HEK293 (cell line): ENCODE results near the gene SLC38A10.

Experiments
- CTCF ChIA-PET: fragments of 350-600 bp; formaldehyde crosslinking; extraction: SDS; loops from one replicate; lab custom pipeline; 2021; ENCODE audit warnings: antibody characterized with exemption; lab: Yijun Ruan, JAX
- POLR2A ChIA-PET: fragments of 300-600 bp; formaldehyde crosslinking; extraction: SDS; loops from one replicate; lab custom pipeline; 2020; ENCODE audit warnings: antibody characterized with exemption, inconsistent platforms; lab: Yijun Ruan, JAX
- H3K27ac ChIP-seq: fragments of 200-500 bp; sonication (Bioruptor generic); 2 replicates; pipeline ENCODE4 v1.5.1; 2014; ENCODE audit warnings: low read depth, low read length, control low read depth, inconsistent platforms; ENCODE audit errors: extremely low read depth
- H3K36me3 ChIP-seq, 2 experiments: fragments of 200-500 bp in 1 of 2; sonication (Bioruptor generic) in 1 of 2; 1 replicate in 1 of 2; 2 replicates in 1 of 2; pipeline ENCODE4 v1.5.1; 2014 to 2017; ENCODE audit warnings: inconsistent platforms in 2 of 2, low read length in 2 of 2; ENCODE audit not compliant: control insufficient read depth in 2 of 2, insufficient read depth in 1 of 2
- H3K4me1 ChIP-seq: fragments of 200-500 bp; sonication (Bioruptor generic); 2 replicates; pipeline ENCODE4 v1.5.1; 2014; ENCODE audit warnings: mild to moderate bottlenecking, low read length, inconsistent platforms; ENCODE audit not compliant: control insufficient read depth, insufficient read depth
- H3K4me3 ChIP-seq: 2 replicates; pipeline ENCODE4 v1.5.1; 2011; ENCODE audit warnings: low read depth, mild to moderate bottlenecking, control low read depth, low read length, moderate library complexity
- H3K9me3 ChIP-seq: fragments of 200-500 bp; sonication (Bioruptor generic); 2 replicates; pipeline ENCODE4 v1.5.1; 2014; ENCODE audit warnings: low read depth, low read length, inconsistent platforms; ENCODE audit not compliant: control insufficient read depth, insufficient read depth
- GLI4 ChIP-seq: fragments of 450-650 bp; formaldehyde crosslinking; IDR thresholded peaks from 2 replicates; pipeline ENCODE4 v1.5.1; 2016; ENCODE audit warnings: missing biosample characterization, missing genetic modification characterization
- PRDM1 ChIP-seq: fragments of 450-650 bp; formaldehyde crosslinking; IDR thresholded peaks from 2 replicates; pipeline ENCODE4; 2016; ENCODE audit warnings: missing biosample characterization, missing genetic modification characterization
- SP2 ChIP-seq: fragments of 450-650 bp; formaldehyde crosslinking; IDR thresholded peaks from 2 replicates; pipeline ENCODE4 v1.5.1; 2016; ENCODE audit warnings: missing biosample characterization, missing genetic modification characterization
- TRIM28 ChIP-seq: IDR thresholded peaks from 2 replicates; pipeline ENCODE4 v1.6.1; 2011; ENCODE audit warnings: low read length, control low read depth, borderline replicate concordance
- ZBTB44 ChIP-seq: fragments of 450-650 bp; IDR thresholded peaks from 2 replicates; pipeline ENCODE4 v1.5.1; 2018; ENCODE audit warnings: missing biosample characterization, mild to moderate bottlenecking, missing genetic modification characterization
- ZIC2 ChIP-seq: fragments of 450-650 bp; formaldehyde crosslinking; IDR thresholded peaks from 2 replicates; pipeline ENCODE4 v1.5.1; 2016; ENCODE audit warnings: missing biosample characterization, missing genetic modification characterization
- ZNF155 ChIP-seq: fragments of 450-650 bp; formaldehyde crosslinking; IDR thresholded peaks from 2 replicates; pipeline ENCODE4 v1.5.1; 2016; ENCODE audit warnings: missing biosample characterization, missing genetic modification characterization
- ZNF391 ChIP-seq: fragments of 450-650 bp; formaldehyde crosslinking; IDR thresholded peaks from 2 replicates; pipeline ENCODE4 v1.5.1; 2016; ENCODE audit warnings: low read depth, missing biosample characterization, missing genetic modification characterization, borderline replicate concordance
- ZNF501 ChIP-seq: fragments of 450-650 bp; formaldehyde crosslinking; IDR thresholded peaks from 2 replicates; pipeline ENCODE4 v1.5.1; 2016; ENCODE audit warnings: missing biosample characterization, missing genetic modification characterization
- ZNF558 ChIP-seq: fragments of 450-650 bp; formaldehyde crosslinking; IDR thresholded peaks from 2 replicates; pipeline ENCODE4 v1.5.1; 2016; ENCODE audit warnings: missing biosample characterization, missing genetic modification characterization
- ZNF701 ChIP-seq: fragments of 450-650 bp; formaldehyde crosslinking; IDR thresholded peaks from 2 replicates; pipeline ENCODE4 v1.5.1; 2016; ENCODE audit warnings: missing biosample characterization, missing genetic modification characterization
- ZNF747 ChIP-seq: fragments of 450-650 bp; formaldehyde crosslinking; IDR thresholded peaks from 2 replicates; pipeline ENCODE4 v1.5.1; 2016; ENCODE audit warnings: missing biosample characterization, missing genetic modification characterization
- TF ChIP-seq, protein P1 (sequence below): fragments of 450-650 bp; formaldehyde crosslinking; IDR thresholded peaks from 2 replicates; pipeline ENCODE4 v1.5.1; 2016; ENCODE audit warnings: missing biosample characterization, missing genetic modification characterization
- TF ChIP-seq, protein P2 (sequence below): fragments of 450-650 bp; formaldehyde crosslinking; IDR thresholded peaks from 2 replicates; pipeline ENCODE4 v1.5.1; 2016; ENCODE audit warnings: missing biosample characterization, missing genetic modification characterization

SLC38A10 gene

DNA sequence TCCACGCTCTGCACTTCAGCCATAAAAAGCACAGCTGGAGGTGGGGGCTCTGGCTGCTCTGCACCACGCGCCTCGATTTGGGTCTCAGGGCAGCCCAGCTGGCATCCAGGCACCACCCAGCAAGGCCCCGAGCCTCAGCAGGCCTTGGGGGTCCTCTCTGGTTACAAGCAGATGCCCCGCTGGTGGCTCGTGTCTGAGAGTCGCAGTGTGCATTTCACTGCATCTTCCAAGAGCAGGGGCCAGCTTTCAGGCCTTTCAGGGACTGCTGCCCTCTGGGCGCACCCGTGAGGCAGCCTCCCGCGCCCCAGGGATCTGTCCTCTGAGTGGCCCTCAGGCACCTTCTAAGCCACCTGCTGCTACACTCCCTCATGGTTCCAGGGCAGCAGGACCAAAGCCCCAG, 30.5 kb downstream of the SLC38A10 start:
- Histone ChIP-seq H3K9me3 (no peaks in the 10 kb centered on the region), H3K4me3 (no peak overlapping the region), H3K27ac (no peak overlapping the region), H3K36me3 (peaks cover 19 to 92% of the 10 kb centered on the region in 2 experiments), H3K4me1 (no peaks in the 10 kb centered on the region)
- POLR2A ChIA-PET: no interaction called here
- CTCF ChIA-PET: no interaction called here
- TF ChIP-seq ZNF558 (tag by site-specific recombination): no peak
- peak; percentile 2 for TF ChIP-seq PRDM1 (tag by site-specific recombination)
- TF ChIP-seq ZIC2 (tag by site-specific recombination): peak; percentile 68

DNA sequence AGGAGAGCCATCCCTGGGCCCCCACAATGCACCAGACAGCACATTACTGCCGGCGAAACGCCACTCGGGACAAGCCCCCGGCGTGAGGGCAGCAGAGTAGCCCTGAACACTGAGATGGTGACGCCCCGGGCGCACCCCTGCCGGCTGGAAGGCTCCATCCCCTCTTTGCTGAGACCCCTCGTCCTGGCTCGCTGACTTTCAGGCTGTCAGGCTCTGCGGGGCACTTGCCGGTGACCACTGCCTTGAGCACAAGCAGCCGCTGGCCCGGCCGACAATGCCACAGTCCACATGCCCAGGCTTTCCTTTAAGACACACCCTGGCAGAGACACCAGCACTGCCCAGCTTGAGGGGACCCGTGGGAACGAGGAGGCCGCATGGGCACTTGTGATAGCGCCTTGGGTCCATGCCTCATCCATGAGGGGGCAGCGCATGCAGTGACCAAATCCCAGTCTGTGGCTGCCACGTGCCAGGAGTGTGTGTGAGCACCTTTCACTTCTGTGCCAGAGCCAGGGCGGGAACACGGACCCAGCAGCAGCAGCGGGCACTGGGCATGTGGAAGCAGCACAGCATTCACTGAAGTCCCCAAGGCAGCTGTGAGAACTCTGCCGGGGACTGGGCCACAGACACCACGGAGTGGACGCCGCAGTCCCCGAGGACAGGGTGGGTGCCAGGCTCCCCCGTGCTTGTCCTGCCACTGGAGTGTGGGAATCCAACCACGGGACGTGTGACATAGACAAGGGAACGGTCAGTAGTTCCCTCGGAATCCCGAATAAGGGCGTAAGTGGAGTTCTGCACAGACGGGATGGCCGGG, 31.5 kb downstream of the SLC38A10 start:
- Histone ChIP-seq H3K4me1 (no peaks in the 10 kb centered on the region), H3K4me3 (no peak overlapping the region), H3K36me3 (peaks cover 9 to 92% of the 10 kb centered on the region in 2 experiments), H3K9me3 (no peaks in the 10 kb centered on the region), H3K27ac (no peak overlapping the region)
- POLR2A ChIA-PET: no interaction called here
- TF ChIP-seq GLI4 (tag by site-specific recombination) (no peak), ZNF701 (no peak), ZNF155 (tag by site-specific recombination) (no peak), ZNF391 (tag by site-specific recombination) (no peak), TRIM28 (no peak), ZNF501 (tag by site-specific recombination) (no peak), ZNF747 (tag by site-specific recombination) (no peak)
- TF ChIP-seq, protein P1, sequence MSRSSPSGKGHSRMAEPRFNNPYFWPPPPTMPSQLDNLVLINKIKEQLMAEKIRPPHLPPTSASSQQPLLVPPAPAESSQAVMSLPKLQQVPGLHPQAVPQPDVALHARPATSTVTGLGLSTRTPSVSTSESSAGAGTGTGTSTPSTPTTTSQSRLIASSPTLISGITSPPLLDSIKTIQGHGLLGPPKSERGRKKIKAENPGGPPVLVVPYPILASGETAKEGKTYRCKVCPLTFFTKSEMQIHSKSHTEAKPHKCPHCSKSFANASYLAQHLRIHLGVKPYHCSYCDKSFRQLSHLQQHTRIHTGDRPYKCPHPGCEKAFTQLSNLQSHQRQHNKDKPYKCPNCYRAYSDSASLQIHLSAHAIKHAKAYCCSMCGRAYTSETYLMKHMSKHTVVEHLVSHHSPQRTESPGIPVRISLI (tag by site-specific recombination): no peak
- TF ChIP-seq, protein P2, sequence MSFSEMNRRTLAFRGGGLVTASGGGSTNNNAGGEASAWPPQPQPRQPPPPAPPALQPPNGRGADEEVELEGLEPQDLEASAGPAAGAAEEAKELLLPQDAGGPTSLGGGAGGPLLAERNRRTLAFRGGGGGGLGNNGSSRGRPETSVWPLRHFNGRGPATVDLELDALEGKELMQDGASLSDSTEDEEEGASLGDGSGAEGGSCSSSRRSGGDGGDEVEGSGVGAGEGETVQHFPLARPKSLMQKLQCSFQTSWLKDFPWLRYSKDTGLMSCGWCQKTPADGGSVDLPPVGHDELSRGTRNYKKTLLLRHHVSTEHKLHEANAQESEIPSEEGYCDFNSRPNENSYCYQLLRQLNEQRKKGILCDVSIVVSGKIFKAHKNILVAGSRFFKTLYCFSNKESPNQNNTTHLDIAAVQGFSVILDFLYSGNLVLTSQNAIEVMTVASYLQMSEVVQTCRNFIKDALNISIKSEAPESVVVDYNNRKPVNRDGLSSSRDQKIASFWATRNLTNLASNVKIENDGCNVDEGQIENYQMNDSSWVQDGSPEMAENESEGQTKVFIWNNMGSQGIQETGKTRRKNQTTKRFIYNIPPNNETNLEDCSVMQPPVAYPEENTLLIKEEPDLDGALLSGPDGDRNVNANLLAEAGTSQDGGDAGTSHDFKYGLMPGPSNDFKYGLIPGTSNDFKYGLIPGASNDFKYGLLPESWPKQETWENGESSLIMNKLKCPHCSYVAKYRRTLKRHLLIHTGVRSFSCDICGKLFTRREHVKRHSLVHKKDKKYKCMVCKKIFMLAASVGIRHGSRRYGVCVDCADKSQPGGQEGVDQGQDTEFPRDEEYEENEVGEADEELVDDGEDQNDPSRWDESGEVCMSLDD (tag by site-specific recombination): no peak
- CTCF ChIA-PET: interaction anchor here (0.6 to 0.7 kb wide), 2 partner anchors 108 to 326 kb away, joined by 3 to 4 read pairs; no protein-coding TSS in a partner anchor

- no peak overlapping the region for H3K4me3 ChIP-seq
- ChIA-PET POLR2A (interaction anchor here (0.9 kb wide), 1 partner anchor 34 kb away, joined by 4 read pairs; the partner anchor contains the start of gene SLC38A10), CTCF (interaction anchor here (0.7 to 0.9 kb wide), 3 partner anchors 9 to 223 kb away, joined by 3 to 5 read pairs (median 3); no protein-coding TSS in a partner anchor)
- H3K9me3 ChIP-seq: no peaks in the 10 kb centered on the region
- peaks cover 2 to 90% of the 10 kb centered on the region in 2 experiments for H3K36me3 ChIP-seq
- 0 out of 2 replicates have a peak, but pooled peaks have one; percentile 6 for TF ChIP-seq SP2 (tag by site-specific recombination)
- TF ChIP-seq ZBTB44: no peak
- no peaks in the 10 kb centered on the region for H3K4me1 ChIP-seq
- no peak overlapping the region for H3K27ac ChIP-seq
These were observed 33.3 kb downstream of the SLC38A10 start for GRCh38 chr17:81261582-81262336.
